Body of pancreas (tissue), 4 donors: ENCODE results near the gene SLC12A5.

Experiments used
- POLR2A ChIP-seq, 3 donors: fragments of 450-650 bp; IDR thresholded peaks; one replicate each; pipeline ENCODE4 v1.6.1; 2016; ENCODE audit warnings: antibody characterized with exemption in 3 of 3, mild to moderate bottlenecking in 2 of 3
- TF ChIP-seq, protein P1 (sequence below), 7 experiments: fragments of 450-650 bp in 4 of 7; fragments of 200-600 bp in 3 of 7; sonication (generic) in 3 of 7; IDR thresholded peaks; one replicate each; pipeline ENCODE4 v1.5.1; 2016 to 2019; ENCODE audit warnings: antibody characterized with exemption in 7 of 7

DNA sequence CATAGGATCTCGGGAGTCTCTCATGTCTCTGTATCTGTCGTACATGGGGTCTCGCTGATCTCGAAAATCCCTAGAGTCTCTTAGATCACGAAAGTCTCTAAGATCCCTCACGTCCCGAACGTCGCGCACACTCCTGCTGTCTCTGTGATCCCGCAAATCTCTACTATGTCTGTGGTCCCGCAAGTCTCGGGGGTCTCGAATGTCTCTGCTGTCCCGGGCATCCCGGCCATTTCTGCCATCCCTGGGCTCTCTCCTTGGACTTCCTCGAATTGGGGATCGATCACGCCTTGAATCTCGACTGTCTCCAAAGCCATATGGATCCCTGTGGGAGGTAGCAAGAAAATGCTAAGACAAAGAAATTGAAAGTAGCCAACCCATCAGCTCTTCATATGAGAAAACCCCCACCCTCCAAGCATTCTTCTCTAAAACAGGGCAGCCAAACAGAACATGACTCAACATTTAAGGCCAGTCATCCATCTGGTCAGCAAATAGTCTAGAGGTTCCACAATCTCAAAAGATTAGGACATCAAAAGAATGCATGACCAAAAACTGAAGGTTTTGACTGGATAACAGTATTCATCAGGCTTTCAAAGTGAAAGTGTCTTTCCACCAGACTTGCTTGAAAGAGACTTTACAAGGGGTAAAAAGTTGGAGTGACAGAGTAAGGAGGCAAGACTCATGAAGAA, 41.3 kb downstream of the SLC12A5 start:
- no peak for TF ChIP-seq POLR2A (IDR thresholded peaks at IDR 0.05)
- TF ChIP-seq, protein P1, sequence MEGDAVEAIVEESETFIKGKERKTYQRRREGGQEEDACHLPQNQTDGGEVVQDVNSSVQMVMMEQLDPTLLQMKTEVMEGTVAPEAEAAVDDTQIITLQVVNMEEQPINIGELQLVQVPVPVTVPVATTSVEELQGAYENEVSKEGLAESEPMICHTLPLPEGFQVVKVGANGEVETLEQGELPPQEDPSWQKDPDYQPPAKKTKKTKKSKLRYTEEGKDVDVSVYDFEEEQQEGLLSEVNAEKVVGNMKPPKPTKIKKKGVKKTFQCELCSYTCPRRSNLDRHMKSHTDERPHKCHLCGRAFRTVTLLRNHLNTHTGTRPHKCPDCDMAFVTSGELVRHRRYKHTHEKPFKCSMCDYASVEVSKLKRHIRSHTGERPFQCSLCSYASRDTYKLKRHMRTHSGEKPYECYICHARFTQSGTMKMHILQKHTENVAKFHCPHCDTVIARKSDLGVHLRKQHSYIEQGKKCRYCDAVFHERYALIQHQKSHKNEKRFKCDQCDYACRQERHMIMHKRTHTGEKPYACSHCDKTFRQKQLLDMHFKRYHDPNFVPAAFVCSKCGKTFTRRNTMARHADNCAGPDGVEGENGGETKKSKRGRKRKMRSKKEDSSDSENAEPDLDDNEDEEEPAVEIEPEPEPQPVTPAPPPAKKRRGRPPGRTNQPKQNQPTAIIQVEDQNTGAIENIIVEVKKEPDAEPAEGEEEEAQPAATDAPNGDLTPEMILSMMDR (IDR thresholded peaks at IDR 0.05) = no peak
